Testis (tissue), 2 donors: Measurements from ENCODE around the gene HSPBP1.

Experiments used
- POLR2A ChIP-seq: fragments of 450-650 bp; IDR thresholded peaks from one replicate; pipeline ENCODE4 v1.6.1; 2017; ENCODE audit warnings: antibody characterized with exemption, mild to moderate bottlenecking, moderate library complexity
- TF ChIP-seq, protein P1 (sequence below), 3 experiments: fragments of 450-650 bp in 2 of 3; fragments of 200-600 bp in 1 of 3; sonication (generic) in 1 of 3; IDR thresholded peaks; one replicate each; pipeline ENCODE4 v1.5.1; 2016 to 2019; ENCODE audit warnings: antibody characterized with exemption in 3 of 3, mild to moderate bottlenecking in 2 of 3, moderate library complexity in 1 of 3

- TF ChIP-seq, protein P1, sequence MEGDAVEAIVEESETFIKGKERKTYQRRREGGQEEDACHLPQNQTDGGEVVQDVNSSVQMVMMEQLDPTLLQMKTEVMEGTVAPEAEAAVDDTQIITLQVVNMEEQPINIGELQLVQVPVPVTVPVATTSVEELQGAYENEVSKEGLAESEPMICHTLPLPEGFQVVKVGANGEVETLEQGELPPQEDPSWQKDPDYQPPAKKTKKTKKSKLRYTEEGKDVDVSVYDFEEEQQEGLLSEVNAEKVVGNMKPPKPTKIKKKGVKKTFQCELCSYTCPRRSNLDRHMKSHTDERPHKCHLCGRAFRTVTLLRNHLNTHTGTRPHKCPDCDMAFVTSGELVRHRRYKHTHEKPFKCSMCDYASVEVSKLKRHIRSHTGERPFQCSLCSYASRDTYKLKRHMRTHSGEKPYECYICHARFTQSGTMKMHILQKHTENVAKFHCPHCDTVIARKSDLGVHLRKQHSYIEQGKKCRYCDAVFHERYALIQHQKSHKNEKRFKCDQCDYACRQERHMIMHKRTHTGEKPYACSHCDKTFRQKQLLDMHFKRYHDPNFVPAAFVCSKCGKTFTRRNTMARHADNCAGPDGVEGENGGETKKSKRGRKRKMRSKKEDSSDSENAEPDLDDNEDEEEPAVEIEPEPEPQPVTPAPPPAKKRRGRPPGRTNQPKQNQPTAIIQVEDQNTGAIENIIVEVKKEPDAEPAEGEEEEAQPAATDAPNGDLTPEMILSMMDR (IDR thresholded peaks at IDR 0.05) = no peak
- no peak for TF ChIP-seq POLR2A
These were observed 21.1 kb upstream of the HSPBP1 start for GRCh38 chr19:55300886-55301458.
